SIG-M5 treated with dmso at 0.1 percent for 504 hours (cell line): ENCODE measurements around the gene NPAT.
"Not testable (repeated sequence)": the region's sequence is repeated elsewhere in the genome, so short reads cannot be mapped to it uniquely, and the experiment has no call there.

Source experiments
- DNase-seq: peaks from one replicate; lab custom pipeline; 2025; ENCODE audit not compliant: unreplicated experiment; lab: John Stamatoyannopoulos, UW

The NPAT gene

DNA sequence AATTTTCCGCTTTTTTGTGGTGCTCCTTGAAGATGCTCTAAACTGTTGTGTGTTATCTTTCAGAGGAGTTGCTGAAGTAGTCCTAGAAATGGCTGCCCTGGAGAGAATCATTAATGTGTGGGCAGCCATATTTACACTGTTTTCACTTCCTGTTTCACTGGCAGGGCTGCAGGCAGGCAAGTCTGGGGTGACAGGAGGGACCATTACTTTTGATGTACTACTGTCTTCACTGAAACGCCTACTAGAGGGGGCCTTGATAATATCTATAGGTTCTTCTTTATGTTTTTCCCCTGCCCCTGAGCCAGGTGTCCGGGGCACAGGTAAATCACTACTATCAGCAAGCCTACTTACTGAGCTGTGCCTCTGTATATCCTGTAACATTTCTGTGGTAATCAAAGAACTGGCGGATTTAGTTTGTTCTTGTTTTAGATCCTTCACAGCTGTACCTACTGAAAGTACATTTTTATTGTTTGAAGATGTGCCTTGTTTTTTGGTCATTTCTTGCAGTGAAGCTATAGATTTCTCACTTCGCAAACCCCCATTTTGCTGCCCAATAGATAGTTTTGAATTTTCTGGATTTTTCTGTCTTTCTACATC lies 61.4 kb downstream of the NPAT start:
- DNase-seq, result peak; percentile 51

DNA sequence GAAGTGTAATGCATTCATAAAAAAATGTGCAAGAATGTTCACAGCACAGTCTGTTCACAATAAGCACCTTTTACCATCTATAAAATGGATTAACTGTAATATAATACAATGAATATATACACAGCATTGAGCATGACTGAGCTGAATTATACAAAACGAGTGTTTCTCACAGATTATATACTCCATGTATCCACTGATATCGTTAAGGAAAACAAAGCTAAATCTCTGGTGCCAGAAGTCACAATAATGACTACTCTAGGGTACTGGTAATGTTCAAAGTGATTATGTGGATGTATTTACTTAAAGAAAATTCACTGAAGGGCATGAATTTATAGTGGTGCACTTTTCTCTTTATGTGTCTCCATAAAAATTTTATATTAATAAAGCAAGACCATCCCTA lies 67.8 kb downstream of the NPAT start:
- no peak for DNase-seq

DNA sequence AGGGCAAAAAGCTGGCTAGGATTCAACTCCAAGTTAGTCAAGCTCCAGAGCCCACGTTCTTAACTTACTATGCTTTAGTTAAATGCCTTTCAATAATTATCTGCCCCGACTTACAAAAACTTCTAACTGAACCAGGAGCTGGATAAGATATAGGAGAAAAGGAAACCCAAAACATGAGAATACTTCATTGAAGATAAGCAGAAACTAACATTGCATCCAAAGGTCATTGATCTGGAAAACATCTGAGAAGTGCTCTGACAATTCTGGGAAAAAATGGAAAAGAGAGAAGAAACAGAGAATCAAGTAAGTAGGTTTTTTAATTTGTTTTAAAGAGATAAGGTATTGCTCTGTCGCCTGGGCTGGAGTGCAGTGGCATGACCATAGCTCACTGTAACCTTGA lies 73.9 kb downstream of the NPAT start:
- no peak for DNase-seq

DNA sequence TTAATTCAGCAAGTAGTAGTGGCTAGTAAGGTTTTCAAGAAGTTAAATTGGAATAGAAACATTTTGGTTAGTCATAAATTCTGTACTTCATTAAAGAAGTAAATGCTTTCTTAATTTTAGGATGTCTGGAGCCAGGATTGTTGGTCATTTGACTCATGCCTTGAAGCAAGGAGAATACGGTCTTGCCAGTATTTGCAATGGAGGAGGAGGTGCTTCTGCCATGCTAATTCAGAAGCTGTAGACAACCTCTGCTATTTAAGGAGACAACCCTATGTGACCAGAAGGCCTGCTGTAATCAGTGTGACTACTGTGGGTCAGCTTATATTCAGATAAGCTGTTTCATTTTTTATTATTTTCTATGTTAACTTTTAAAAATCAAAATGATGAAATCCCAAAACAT lies 75.3 kb downstream of the NPAT start:
- no peak for DNase-seq

DNA sequence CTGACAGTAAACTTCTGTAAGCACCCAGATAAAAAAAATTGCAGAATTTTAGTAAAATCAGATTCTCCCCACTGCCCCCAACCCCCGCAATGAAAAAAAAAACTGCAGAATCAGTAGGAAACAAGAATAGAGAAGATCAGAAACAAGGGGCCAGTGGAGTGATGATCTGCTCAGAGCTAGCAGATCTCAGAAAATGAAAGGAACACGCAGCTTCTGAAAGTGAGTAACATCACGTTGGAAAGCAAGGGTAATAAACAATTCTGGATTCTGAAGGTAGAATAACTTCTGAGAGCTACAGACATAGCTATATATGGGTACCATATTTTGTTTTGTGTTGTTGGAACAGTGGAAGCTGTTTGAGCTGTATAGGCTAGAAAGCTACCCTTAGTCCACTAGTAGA lies 77.8 kb downstream of the NPAT start:
- DNase-seq, result no peak

DNA sequence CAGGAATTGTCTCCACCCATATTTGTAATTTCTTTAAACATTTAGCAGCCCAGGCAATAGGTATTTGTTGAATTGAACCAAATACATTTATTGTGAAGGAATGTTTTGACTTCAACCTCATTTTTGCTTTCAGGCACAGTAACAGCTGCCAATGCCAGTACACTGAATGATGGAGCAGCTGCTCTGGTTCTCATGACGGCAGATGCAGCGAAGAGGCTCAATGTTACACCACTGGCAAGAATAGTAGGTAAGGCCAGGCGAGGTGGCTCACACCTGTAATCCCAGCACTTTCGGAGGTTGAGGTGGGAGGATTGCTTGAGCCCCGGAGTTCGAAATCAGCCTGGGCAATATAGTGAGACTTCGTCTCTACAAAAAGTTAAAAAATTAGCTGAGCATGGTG lies 80.1 kb downstream of the NPAT start:
- DNase-seq, result no peak

DNA sequence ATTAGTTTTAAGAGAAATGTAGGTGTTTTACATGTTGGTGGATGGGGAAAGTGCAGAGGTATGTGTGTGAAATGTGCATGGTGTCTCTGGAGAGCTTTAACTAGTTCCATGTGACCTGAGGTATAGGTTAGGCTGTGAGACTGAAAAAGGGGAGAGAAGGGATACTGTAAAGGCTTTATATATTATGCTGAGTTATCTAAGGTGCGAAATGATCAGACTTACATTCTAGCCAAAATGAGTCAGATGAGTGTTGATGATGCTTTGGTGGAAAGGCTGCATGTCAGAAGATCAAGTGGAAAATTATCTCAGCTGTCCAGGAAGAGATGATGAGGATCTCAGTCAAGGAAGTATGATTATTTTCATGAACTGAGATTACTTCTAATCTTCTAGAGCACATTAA lies 85.2 kb downstream of the NPAT start:
- DNase-seq, result no peak

DNA sequence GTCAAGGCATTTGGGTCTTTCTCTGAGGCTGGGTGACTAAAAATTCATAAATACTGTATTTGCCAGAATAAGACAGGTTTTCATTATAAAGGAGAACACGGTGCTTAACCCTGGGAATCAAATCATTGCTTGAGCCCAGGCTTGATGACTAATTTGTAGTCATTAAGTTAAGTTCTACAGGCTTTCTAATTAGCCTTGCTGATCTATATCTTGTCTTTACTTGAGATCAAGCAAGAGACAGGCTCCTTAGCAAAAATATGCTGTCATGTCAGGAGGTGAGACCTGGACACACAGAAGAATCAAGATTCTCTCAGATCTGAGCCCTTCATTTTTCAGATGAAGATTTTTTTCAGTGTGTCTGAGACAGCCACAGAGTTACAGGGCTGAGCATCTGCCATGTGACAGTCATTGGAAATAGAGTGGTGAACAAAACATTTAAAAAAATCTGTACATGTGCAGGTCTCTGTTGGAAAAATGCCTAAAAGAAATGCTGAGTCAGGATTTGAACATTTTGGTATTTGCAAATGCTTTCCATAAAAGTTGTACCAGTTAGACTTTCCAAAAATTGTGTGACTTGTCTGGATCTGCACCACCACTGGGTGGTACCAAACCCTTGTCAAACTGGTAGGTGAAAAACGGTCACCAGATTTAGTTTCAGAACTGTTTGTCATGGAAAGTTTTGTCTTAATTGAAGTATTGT lies 86.4 kb downstream of the NPAT start:
- no peak for DNase-seq

DNA sequence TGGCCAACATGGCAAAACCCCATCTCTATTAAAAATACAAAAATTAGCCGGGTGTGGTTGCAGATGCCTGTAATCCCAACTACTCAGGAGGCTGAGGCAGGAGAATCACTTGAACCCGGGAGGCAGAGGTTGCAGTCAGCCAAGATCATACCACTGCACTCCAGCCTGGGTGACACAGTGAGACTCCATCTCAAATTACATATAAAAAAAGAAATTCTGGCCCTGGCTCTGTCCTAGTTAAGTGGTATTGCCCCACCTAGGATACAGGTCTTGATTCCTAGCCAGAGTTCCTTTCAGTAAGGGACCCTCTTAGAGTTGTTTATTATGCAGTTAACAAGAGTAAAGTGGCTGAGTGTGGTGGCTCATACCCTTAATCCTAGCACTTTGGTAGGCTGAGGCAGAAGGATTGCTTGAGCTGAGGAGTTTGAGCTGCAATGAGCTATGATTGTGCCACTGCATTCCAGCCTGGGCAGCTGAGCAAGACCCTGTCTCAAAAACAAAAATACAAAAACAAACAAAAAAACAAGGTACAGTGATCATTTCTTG lies 89.4 kb downstream of the NPAT start:
- not testable (repeated sequence) for DNase-seq

DNA sequence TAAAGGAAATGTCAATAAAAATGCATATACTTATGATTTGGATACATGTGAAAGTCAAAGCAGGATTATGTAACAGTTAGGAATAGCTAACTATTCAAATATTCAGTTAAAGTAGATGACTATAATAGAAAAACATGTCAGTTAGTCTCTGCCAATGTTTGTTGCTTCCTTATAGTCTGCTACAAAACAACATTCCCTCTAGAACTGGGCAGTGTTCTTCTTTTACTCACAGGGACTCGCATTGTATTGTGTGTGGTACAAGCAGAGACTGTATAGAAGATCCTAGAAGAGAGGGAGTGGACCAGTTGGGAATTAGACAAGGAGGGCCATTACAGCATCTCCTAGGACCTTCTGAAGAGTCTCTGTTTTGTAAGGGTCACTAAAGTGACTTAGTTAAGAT lies 90.4 kb downstream of the NPAT start:
- no peak for DNase-seq

DNA sequence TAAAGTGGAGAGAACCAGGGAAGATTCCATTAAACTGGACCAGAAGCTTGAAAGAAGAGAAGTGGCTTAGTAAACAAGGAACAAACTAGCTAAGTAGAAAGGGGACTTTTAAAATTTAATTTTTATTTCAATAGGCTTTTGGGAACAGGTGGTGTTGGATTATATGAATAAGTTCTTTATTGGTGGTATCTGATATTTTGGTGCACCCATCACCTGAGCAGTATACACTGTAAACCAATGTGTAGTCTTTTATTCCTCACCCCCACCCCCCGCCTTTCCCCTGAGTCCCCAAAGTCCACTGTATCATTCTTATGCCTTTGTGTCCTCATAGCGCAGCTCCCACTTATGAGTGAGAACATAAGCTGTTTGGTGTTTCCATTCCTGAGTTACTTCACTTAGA lies 93.7 kb downstream of the NPAT start:
- DNase-seq, result no peak

DNA sequence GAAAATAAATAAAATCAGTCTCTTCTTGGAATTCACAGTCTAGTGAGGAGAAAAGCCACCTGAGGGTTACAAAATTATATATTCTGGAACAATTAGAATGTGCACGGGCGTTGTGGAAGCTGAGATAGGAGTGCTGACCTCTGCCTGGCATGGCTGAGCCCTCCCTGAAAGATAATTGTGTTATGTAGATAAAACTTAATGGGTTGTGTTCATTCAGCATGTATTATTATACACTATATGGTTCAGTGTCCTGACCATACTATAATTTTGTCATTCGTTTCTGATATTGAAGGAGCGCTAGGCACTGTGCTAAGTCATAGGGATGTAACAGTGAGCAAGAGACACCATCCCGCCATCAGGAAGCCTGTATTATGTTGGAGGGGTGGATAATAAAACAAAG lies 97.3 kb downstream of the NPAT start:
- no peak for DNase-seq

DNA sequence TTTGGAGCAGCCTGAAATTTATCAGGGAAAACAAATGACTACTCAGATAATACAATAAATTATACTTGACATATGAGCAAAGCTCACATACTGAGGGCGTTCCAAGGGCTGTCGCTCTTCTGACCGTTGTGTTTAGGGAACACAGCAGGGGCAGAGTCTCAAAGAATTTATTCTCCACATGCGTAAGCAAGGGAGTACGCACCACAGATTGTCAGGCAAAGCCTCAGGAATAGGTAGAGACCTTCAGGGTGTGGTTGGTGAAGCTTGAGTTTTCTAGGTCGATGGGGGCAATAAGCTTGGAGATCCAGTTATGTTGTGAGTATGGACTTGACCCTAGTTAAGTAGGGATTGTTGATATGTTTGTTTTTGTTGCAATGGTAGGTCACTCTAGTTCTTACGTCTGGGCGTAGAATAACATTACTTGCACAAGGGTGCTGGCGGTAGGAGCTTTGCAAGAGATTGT lies 100.2 kb downstream of the NPAT start:
- DNase-seq, result no peak

DNA sequence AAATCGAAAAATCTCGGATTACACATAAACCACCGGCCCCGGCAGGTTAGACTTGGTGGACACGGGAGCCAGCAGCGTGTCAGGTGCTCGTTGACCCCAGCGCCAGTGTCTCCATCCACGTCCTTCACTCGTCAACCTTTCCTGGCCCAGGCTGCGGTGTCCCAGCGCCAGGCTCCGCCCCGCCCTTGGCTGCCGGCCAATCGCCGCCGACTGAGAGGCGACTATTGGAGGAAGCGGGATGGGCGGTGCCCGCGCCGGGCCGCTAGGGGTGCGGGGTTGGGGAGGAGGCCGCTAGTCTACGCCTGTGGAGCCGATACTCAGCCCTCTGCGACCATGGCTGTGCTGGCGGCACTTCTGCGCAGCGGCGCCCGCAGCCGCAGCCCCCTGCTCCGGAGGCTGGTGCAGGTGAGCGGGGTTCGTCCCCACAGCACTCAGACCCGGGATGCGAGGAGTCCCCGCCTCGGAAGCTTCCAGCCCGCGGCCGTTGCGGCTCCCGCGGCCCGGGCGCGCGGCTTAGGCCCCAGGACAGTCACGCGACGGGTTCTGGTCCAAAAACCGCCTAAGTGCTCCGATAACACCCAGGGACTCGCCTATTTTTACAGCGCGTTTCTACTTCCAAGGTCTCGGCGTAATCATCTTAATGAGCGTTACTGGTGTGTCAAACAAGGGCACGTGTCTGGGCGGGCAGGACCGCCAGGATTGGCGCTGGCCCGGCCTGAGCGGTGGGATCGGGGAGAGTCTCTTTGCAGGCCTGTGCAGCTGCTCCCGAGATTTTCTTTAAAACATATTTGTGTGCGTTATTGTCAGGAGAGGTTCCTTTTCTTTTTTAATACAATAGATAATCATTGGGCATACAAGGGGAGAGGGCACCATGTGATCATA lies 100.9 kb downstream of the NPAT start, which contains the start of gene ACAT1:
TSS of gene ACAT1 (plus strand) at position 294 of the 882 bp plus-strand sequence. CDS start at position 334, 40 bp downstream.
- DNase-seq, result peak; percentile 78

DNA sequence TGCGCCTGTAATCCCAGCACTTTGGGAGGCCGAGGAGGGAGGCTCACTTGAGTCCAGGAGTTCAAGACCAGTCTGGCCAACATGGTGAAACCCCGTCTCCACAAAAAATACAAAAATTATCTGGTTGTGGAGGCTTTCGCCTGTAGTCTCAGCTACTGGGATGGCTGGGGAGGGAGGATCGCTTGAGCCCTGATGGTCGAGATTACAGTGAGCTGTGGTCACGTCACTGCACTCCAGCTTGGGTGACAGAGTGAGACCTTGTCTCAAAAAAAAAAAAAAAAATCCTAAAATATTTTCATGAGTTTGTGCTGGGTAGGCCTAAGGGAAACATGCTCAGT lies 101.5 kb downstream of the NPAT start:
- not testable (repeated sequence) for DNase-seq

DNA sequence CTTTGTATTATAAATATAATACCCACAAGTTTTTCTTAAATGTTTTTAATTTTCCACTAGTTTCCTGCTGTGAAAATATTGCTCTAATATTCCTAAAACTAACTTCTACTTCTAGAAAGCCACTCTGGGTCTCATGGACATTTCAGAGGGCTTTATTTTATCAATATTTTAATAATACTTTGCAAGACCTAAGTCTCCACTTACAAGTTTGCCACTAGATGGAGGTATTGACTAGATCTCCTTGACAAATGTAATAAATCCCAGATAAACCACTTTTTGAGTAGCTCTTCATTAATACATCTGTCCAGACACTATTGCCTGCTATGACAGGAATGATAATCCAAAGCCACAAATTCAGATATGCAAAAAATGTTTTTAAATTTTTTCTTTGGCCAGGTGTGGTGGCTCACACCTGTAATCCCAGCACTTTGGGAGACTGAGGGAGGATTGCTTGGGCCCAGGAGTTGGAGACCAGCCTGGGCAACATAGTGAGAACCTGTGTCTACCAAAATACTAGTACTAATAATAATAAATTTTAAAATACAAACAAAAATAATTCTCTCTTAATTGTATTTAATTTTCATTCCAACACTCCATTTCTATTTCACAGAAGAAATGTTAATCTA lies 104.6 kb downstream of the NPAT start:
- DNase-seq, result peak; percentile 42

DNA sequence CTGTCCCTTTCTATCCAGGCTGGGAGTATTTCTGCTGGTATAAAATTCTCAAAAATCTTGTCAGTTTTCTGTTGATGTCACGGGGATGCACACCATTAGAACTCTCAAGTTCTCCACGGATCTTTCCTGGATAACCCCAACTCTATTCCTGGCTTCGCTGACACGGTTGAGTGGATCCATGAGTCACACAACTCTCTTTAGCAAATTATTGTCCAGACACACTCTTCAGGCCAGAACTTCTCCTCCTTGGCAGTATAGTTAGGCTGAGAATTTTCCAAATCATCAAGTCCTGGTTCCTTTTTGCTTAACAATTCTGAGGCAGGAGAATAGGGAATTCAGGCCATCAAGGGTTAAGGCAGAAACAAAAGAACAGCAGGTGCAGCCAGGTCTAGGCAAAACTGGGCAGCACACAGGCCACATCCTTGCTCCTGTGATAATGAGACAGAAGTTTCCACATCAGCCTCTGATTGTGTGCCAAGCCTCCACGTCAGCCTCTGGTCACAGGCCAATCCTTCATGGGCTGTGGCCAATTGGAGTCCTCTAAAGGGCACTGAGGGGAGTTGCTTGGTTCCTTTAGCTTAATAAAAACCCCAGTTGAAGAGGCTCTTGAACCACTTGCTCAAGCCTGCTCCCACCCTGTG lies 106.8 kb downstream of the NPAT start:
- no peak for DNase-seq

DNA sequence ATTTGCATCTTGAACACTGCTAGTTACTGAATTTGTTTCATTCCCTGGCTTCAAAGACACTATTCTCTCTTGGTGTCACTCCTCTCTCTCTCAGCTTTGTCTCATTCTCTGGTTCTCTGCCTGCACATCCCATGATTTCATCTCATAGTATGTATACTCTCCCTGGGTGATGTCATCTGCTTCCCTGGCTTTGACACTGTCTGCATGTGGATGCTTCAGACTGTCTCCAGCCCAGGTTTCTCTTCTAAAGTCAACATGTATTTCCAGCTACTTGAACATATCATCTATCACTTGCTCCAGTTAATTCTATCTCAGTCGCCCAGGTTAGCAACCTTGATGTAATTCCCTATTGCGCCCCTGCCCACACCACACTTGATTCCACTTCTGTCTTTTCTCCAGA lies 110.4 kb downstream of the NPAT start:
- DNase-seq, result no peak

DNA sequence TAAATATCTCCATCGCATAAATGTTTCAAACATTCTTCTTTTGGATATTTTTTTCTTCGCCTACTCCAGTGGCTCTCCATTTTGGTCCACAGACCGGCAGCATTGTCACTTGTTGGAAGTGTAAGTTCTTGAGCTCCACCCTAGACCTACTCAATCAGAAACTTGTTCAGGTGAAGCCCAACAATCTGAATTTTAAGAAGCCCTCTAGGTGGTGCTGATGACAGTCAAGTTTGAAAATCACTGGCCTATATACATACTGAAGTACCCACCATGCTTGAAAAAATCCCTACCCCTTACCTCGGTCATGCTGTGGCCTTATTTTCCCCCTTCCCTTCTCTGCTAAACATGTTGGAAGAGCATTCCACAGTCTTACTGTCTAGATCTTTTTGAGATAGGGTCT lies 111.3 kb downstream of the NPAT start:
- DNase-seq, result no peak
